Endothelial cell of umbilical vein (primary cell): ENCODE data around the gene PLEKHA6. TPM values are rescaled to one million over a fixed set of nuclear protein-coding genes. Genes with fewer than 3 reads are reported as not detected.

Experiments used
- BruUV-seq: library from RNA; stranded (reverse); fragments of 400-500 nt; replicated peaks from 2 replicates; lab custom pipeline; 2021; lab: Mats Ljungman, UMichigan
- CTCF ChIA-PET: fragments of 300-600, 350-600 bp; sonication (Branson Sonifier 250); formaldehyde crosslinking; loops from one replicate; lab custom pipeline; 2021; ENCODE audit warnings: antibody characterized with exemption, inconsistent platforms; lab: Charles Lee
- POLR2A ChIA-PET: fragments of 300-600, 350-600 bp; sonication (Branson Sonifier 250); formaldehyde crosslinking; loops from one replicate; lab custom pipeline; 2021; ENCODE audit warnings: antibody characterized with exemption, inconsistent platforms; lab: Charles Lee
- DNase-seq: peaks from one replicate; pipeline ENCODE4 v3.0.0-alpha.2; 2011; ENCODE audit warnings: low read depth, low spot score
- FAIRE-seq: peaks from 2 replicates; lab custom pipeline; 2011; peaks lifted over from hg19 to GRCh38; lab: Jason Lieb, UNC
- H2AFZ ChIP-seq: 2 replicates; pipeline ENCODE4 v1.6.0; 2012; ENCODE audit warnings: low read depth, low read length, control low read depth, inconsistent platforms
- H3K27ac ChIP-seq: 2 replicates; pipeline ENCODE4 v1.5.1; 2011; ENCODE audit warnings: low read depth, mild to moderate bottlenecking, control low read depth, low read length, moderate library complexity; ENCODE audit not compliant: insufficient read depth
- H3K27me3 ChIP-seq, 2 experiments: 2 replicates each; pipeline versions ENCODE4 v1.6.0 to v1.6.1; 2011; ENCODE audit warnings: low read length in 2 of 2, mixed read lengths in 1 of 2; ENCODE audit not compliant: control insufficient read depth in 2 of 2, insufficient read depth in 2 of 2
- H3K36me3 ChIP-seq, 2 experiments: 2 replicates in 1 of 2; 3 replicates in 1 of 2; pipeline ENCODE4 v1.5.1; 2011; ENCODE audit warnings: low read length in 2 of 2, mild to moderate bottlenecking in 1 of 2, moderate library complexity in 1 of 2; ENCODE audit not compliant: control insufficient read depth in 2 of 2, insufficient read depth in 2 of 2; ENCODE audit errors: extremely low read depth in 1 of 2
- H3K4me1 ChIP-seq: 3 replicates; pipeline ENCODE4 v1.5.1; 2011; ENCODE audit warnings: mild to moderate bottlenecking, low read length; ENCODE audit not compliant: control insufficient read depth, insufficient read depth; ENCODE audit errors: extremely low read depth
- H3K4me2 ChIP-seq: 2 replicates; pipeline ENCODE4 v1.6.1; 2011; ENCODE audit warnings: low read length, control low read depth, mixed read lengths; ENCODE audit not compliant: insufficient read depth
- H3K4me3 ChIP-seq, 3 experiments: fragments of 200-600 bp in 1 of 3; sonication (generic), shearing (Covaris generic) in 1 of 3; replicated peaks in 1 of 3; 2 replicates each; pipeline ENCODE4 v1.5.1; 2011 to 2016; ENCODE audit warnings: control low read depth in 3 of 3, low read length in 3 of 3, mild to moderate bottlenecking in 2 of 3, inconsistent platforms in 1 of 3, low read depth in 1 of 3, moderate library complexity in 1 of 3; ENCODE audit not compliant: insufficient read depth in 1 of 3
- H3K79me2 ChIP-seq: 2 replicates; pipeline ENCODE4 v1.6.0; 2012; ENCODE audit warnings: low read length, inconsistent platforms; ENCODE audit not compliant: control insufficient read depth, insufficient read depth
- H3K9ac ChIP-seq: replicated peaks from 2 replicates; pipeline ENCODE3; 2011; ENCODE audit warnings: low read length, control low read depth; ENCODE audit not compliant: insufficient read depth; ENCODE audit errors: extremely low read depth
- H3K9me1 ChIP-seq: replicated peaks from 3 replicates; pipeline ENCODE4 v1.6.0; 2011; ENCODE audit warnings: mild to moderate bottlenecking, low read length; ENCODE audit not compliant: control insufficient read depth, insufficient read depth; ENCODE audit errors: extremely low read depth
- H3K9me3 ChIP-seq: replicated peaks from 2 replicates; pipeline ENCODE4 v1.5.1; 2012; ENCODE audit warnings: low read length, inconsistent platforms; ENCODE audit not compliant: control insufficient read depth, insufficient read depth
- H4K20me1 ChIP-seq: replicated peaks from 2 replicates; pipeline ENCODE3; 2011; ENCODE audit warnings: mild to moderate bottlenecking, low read length; ENCODE audit not compliant: control insufficient read depth, insufficient read depth; ENCODE audit errors: extremely low read depth
- CTCF ChIP-seq, 2 donors: IDR thresholded peaks; 1 replicate in 1 of 2; 2 replicates in 1 of 2; pipeline ENCODE4 v1.5.1; 2011; ENCODE audit warnings: low read length in 2 of 2, mild to moderate bottlenecking in 2 of 2, moderate library complexity in 2 of 2, control low read depth in 1 of 2, inconsistent platforms in 1 of 2, low read depth in 1 of 2; ENCODE audit not compliant: insufficient read depth in 1 of 2; ENCODE audit errors: extremely low read depth in 1 of 2
- EZH2 ChIP-seq: IDR thresholded peaks from 2 replicates; pipeline ENCODE4 v1.6.1; 2012; ENCODE audit warnings: borderline replicate concordance, low read depth, mild to moderate bottlenecking, moderate library complexity, low read length, inconsistent platforms; ENCODE audit not compliant: severe bottlenecking
- FOS ChIP-seq: IDR thresholded peaks from 2 replicates; pipeline ENCODE4 v1.6.1; 2011; ENCODE audit warnings: mild to moderate bottlenecking, low read length, moderate library complexity, borderline replicate concordance; ENCODE audit not compliant: insufficient read depth
- GATA2 ChIP-seq: IDR thresholded peaks from 2 replicates; pipeline ENCODE4 v1.7.0; 2011; ENCODE audit warnings: low read depth, mild to moderate bottlenecking, moderate library complexity, mixed read lengths, low read length; ENCODE audit not compliant: insufficient read length, insufficient read depth
- JUN ChIP-seq: IDR thresholded peaks from 2 replicates; pipeline ENCODE4 v1.6.1; 2011; ENCODE audit warnings: borderline replicate concordance, low read depth; ENCODE audit not compliant: insufficient read length, insufficient read depth
- MAX ChIP-seq: IDR thresholded peaks from 2 replicates; pipeline ENCODE4 v1.6.1; 2011; ENCODE audit not compliant: insufficient read depth, insufficient read length
- MYC ChIP-seq: IDR thresholded peaks from one replicate; pipeline ENCODE4 v1.6.1; 2011; ENCODE audit warnings: mild to moderate bottlenecking, low read depth, low read length
- POLR2A ChIP-seq: IDR thresholded peaks from 2 replicates; pipeline ENCODE4 v1.6.1; 2012; ENCODE audit warnings: low read depth, mild to moderate bottlenecking, control low read depth, low read length
- POLR2AphosphoS5 ChIP-seq: IDR thresholded peaks from 2 replicates; pipeline ENCODE4 v1.6.1; 2012; ENCODE audit warnings: low read depth, mild to moderate bottlenecking, control low read depth, low read length, moderate library complexity; ENCODE audit not compliant: insufficient read depth
- dilution Hi-C: fragments of 300-500 bp; cut with MboI; formaldehyde crosslinking; loops from one replicate; pipeline ENCODE4 v1.15.0; 2019; ENCODE audit warnings: low sequenced_read_pairs; ENCODE audit not compliant: extremely low pct_ligation_motif_present
- intact Hi-C: fragments of 100-400 bp; cut with micrococcal nuclease; formaldehyde crosslinking; loops from one replicate; pipeline ENCODE4 v1.10.0; 2022
- polyA plus RNA-seq, 4 experiments: library from polyadenylated mRNA; depleted of rRNA in 3 of 4; stranded (reverse) in 3 of 4; unstranded in 1 of 4; fragments of >200 nt; gene quantifications; 2 replicates each; pipeline versions ENCODE4 v1.2.1 to v1.2.3, GENCODE V29; 2011 to 2012; ENCODE audit warnings: missing spikeins in 1 of 4
- total RNA-seq: library from RNA; stranded (reverse); gene quantifications from 2 replicates; pipeline ENCODE4 v1.2.3, GENCODE V29; 2021

PLEKHA6 gene
- total and polyA plus RNA-seq, 2 donors (not counting 3 experiments of a cell fraction or from before 2014, with no cell fraction given), result 2.1 to 15.0 TPM

DNA sequence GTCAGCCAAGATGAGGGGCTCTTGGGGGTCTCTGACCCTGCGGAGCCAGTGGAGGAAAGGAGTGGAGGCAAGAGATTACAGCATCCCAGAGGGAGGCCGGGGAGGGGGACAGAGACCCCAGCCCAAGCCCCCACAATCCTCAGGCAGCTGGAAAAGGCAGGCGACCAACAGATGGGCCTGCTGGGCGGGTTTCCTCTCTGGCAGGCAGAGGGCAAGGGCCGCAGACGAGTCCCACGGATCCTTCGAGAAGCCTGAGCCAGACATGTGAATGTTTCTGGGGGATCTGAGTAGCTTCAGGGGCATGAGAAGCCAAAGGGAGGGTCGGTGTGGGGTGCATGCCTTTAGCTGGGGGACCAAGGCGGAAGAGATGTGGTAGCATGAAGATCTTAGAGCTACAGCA lies 2.1 kb upstream of the PLEKHA6 start:
- TF ChIP-seq JUN, result no peak
- no peak for TF ChIP-seq MYC
- no peak for TF ChIP-seq FOS
- TF ChIP-seq EZH2, result no peak
- no peak for TF ChIP-seq POLR2A
- TF ChIP-seq CTCF (IDR thresholded peaks at IDR 0.05; ENCODE audit: extremely low read depth in 1 of 2, insufficient read depth in 1 of 2, low read depth in 1 of 2, low read length in 2 of 2), result no peak
- no peak for TF ChIP-seq GATA2
- no peak for TF ChIP-seq POLR2AphosphoS5
- TF ChIP-seq MAX, result no peak
- Histone ChIP-seq H3K36me3 (no peaks in the 10 kb centered on the region), H2AFZ (no peak overlapping the region), H4K20me1 (no peaks in the 10 kb centered on the region), H3K27ac (peak overlapping the region; percentile 18), H3K4me3 (no peak overlapping the region), H3K9ac (no peak overlapping the region), H3K27me3 (no peaks in the 10 kb centered on the region), H3K9me1 (no peaks in the 10 kb centered on the region), H3K4me1 (peaks cover 55% of the 10 kb centered on the region), H3K9me3 (no peaks in the 10 kb centered on the region), H3K4me2 (peak overlapping the region; percentile 36), H3K79me2 (no peaks in the 10 kb centered on the region)
- dilution Hi-C loops (no loop called here), intact Hi-C loops (loop anchor here (5.0 kb wide), 1 partner anchor 289 kb away; the partner anchor contains the start of gene SOX13)
- CTCF ChIA-PET, result interaction anchor here (1.1 to 9.5 kb wide), 11 partner anchors 11 to 198 kb away, joined by 3 to 318 read pairs (median 25); partner anchors contain the start of genes GOLT1A and REN
- POLR2A ChIA-PET, result interaction anchor here (0.5 to 3.0 kb wide), 3 partner anchors 10 to 103 kb away, joined by 3 to 8 read pairs (median 3); no protein-coding TSS in a partner anchor
- no TSS peak for BruUV-seq
- DNase-seq (no peak), FAIRE-seq (no peak)
